ENCODE measurements around the gene CYTH1.
A peak's percentile ranks its signal among the peaks of the same experiment; 100 is the strongest.

The CYTH1 gene

DNA sequence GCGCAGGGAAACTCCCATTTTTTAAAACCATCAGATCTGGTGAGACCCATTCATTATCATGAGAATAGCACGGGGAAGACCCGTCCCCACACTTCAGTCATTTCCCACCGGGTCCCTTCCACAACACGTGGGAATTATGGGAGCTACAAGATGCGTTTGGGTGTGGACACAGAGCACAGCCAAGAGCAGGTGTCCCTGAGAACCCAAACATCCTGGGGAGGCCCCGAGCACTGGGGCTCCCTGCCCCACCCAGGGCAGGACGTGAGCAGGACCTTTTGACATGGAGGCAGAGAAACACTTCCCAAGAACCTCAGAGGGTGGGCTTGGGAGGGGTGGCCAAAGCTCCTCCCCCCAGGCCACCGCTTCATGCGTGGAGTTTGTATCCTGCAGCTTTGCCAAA lies 115.0 kb downstream of the CYTH1 start:
- no peak for DNase-seq

DNA sequence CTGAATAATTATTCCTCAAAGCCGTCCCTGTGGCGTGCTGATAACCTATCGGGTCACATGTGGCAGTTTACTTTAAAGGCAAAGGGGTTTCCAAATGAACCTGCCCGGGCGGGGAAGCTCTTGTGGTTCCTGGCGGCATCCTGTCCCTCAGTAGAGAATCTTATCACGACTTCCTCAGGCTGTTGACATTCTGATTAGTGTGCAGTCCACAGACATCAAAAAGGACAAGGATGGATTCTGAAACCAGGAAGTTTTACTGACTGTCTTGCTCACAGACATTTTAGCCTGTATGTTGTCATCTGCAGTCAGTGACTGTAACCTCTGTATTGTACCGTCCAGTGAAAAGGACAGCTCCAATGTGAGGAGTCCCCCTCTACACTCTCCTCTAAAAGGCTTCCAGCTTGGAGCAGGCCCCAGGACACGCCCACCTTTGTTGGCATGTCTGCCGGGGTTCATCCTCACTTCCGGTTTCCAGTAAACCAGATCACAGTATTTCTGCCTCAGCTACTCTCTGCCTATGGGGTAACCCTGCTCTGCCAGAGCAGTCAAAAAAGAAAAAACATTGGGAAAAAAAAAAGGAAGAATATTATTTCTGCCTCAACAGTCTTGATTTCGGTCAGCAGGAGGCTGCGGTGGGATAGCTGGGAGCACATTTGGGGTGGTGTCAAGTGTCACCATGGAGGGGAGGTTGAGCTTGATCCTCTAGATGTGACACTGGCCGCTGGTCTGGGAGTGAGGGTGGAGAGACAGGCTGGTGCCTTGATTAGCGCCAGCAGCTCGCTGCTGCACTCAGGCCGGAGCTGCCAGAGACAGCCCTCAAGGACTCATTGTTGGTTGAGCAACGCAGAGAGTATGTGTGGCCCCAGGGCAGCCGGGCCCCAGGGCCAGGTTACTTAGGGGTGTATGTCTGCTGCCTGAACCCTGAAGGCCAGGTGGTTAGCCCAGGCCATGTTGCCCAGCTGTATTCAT lies 115.8 kb downstream of the CYTH1 start:
- peak; percentile 37 for DNase-seq

- no peak for DNase-seq
Observed at GRCh38 chr17:78665387-78665951, 116.6 kb downstream of the CYTH1 start.

DNA sequence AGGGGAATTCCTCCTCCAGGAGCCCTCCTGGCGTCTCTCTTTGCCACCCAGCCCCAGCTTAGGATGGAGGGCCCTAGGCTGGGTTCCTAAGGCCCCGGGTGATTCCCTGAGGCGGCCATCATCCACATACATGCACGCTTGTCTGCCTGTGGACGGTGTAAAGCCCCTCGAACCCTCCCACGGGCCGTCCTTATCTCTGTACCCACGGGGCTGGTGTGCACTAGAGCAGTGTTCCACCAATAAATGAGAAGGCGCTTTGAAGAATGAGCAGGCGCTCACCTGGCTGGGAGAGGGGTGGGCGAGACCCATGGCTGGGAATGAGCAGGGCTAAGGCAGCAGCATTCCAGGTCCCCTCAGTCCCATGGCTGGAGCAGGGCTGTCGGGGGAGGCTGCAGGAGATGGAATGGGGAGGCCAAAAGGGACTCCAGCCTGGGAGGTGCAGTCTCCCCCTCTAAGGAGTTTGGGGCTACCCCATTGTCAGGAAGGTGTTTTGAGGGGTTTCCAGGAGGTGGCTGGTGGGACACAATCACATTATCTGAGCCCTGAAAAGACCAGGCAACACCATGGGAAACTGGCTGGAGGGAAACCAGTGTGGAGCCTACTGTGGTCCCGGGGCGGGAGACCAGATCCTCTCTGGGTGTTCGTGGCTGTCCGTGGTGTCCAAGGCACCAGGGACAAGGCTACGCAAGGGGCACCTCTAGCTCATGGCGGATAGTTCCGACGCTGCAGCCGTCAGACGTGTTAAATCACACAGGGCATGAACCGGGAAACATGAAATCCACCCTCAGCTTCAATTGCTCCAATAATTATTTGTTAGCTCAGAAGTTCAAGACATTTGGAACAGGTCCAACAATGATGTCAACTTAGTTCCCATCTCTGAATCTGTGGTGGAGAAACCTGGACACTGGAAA lies 117.3 kb downstream of the CYTH1 start:
- no peak for DNase-seq

- no peak for DNase-seq
Observed at GRCh38 chr17:78661093-78661770, 120.8 kb downstream of the CYTH1 start.

DNA sequence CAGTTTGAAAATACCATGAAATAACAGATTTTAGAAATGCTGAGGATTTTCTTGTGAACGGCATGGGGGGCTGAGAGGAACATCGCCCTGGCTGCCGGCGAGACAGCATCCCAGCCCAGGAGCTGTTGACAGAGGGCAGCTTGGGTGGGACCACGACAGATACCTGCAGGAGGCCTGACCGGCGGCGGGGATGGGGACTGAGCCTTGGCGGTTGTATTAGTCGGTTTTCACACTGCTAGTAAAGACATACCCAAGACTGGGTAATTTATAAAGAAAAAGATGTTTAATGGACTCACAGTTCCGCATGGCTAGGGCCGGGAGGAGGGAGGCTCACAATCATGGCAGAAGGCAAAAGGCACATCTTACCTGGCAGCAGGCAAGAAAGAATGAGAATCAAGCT lies 122.5 kb downstream of the CYTH1 start:
- DNase-seq = no peak

DNA sequence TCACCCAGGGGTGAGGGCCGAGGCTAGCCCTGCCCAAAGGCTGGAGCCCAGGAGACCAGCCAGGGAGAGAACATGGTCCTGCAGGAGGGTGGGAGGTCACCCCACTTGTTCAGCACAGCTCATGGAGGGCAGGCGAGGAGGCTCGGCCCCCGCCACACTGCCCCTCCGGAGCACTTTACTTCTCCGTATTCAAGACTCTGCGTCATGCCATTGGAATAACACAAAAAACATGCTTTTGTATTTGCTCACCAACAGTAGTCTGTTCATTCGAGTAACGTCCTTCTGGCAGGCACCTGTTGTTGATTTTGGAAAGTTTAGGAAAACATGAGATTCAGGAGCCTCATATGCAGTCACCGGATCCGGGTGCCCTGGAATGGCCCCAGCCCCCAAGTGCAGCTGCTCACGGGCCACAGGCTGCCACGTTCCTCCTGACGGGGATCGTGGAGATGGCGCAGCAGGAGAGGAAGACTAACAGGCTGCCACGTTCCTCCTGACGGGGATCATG lies 123.7 kb downstream of the CYTH1 start:
- no peak for DNase-seq

DNA sequence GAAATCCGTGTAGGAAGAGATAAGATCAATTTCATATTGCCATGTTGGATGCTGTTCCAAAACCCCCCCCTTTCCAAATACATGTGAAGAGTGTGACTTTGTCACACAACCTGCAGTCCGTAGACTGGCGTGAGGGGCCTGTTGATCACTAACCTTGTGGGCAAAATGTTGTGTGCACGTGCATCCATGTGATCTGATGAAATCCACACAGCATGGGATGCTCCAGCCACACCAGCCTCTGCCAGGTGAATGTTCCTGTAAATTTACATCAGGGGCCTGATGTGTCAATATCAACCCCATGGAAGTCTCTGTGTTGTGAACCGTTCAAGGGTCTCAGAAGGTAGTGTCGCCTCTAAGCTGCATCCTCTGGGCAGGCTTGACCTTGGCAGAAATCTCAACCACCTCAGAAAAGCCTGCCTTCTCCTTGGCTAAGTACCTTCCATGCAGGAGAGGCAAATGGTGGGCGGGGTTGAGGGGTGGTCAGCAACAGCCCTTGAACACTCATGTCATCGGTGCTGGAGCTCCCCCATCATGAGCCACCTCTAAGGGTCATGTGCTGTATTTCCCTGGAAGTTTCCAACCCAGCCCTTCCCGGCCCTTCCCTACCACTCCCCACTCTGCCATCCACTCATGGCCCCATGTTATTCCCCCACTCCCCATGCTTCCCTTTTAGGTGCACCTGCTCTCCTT lies 126.7 kb downstream of the CYTH1 start:
- DNase-seq = no peak

GRCh38 chr17:78654325-78654724 lies 127.7 kb downstream of the CYTH1 start:
- DNase-seq = no peak

DNA sequence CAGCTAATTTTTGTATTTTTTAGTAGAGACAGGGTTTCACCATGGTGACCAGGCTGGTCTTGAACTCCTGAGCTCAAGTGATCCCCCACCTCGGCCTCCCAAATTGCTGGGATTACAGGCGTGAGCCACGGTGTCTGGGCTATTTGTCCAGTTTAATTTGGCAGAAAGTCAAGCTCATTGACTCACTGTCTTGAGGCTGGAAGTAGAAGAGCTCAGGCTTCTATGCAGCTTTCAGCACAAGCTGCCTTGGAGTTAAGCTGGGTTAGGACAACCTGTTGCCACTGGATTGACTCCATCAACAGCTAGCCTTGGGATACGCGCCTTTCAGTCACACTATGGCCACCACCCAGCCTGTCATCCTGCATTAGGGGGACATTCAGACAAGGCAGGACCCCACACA lies 128.7 kb downstream of the CYTH1 start:
- no peak for DNase-seq

GRCh38 chr17:78652913-78653312 lies 129.2 kb downstream of the CYTH1 start:
- no peak for DNase-seq

GRCh38 chr17:78652024-78652423 lies 130.0 kb downstream of the CYTH1 start:
- no peak for DNase-seq

GRCh38 chr17:78651554-78651953 lies 130.5 kb downstream of the CYTH1 start:
- DNase-seq = no peak

DNA sequence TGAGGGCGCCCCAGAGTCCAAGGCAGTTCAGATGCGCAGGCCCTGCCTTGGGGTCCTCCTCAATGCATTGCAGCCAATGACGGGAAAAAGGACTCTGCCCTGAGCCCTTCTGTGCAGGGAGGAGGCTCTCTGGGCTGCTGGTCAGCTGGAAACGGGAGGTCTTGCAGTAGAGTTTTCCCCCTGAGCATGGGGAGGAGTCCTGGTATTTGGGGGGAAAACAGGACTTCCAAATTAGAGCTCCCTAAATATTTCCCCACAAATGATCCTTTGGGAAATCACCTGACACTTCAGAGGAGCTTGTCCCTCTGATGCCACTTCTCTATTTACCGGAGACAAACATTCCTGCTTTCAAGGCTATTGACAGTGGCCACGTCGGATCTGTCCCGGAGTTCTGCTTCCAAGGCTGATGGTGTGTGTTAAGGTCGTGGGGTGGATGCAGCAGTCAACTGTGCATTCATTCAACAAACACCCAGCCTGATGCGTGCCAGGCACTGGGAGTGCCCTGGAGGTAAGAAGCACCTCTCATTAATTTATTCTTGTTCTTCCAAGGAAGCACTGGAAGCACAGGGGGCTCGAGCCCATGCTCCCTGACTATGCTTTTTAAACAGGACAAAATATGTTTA lies 131.9 kb downstream of the CYTH1 start:
- no peak for DNase-seq

DNA sequence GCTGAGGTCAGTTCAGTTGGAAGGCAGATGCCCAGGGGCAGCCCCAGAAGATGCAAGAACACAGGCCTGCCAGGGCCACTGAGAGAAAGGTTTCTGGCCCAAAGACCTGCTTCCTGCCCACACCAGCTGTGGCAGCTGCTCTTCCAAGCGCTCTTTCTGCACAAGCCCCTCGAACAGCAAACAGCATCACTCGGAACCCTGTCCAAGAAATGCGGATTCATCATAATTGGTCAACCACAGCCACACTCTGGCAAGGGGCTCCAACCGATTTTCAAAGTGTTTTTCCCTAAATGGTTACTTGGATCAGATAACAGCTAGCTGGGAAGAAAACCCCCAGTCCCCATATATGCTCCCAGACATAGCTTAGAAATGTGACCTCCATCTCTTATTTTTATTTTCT lies 133.8 kb downstream of the CYTH1 start:
- DNase-seq = no peak

DNA sequence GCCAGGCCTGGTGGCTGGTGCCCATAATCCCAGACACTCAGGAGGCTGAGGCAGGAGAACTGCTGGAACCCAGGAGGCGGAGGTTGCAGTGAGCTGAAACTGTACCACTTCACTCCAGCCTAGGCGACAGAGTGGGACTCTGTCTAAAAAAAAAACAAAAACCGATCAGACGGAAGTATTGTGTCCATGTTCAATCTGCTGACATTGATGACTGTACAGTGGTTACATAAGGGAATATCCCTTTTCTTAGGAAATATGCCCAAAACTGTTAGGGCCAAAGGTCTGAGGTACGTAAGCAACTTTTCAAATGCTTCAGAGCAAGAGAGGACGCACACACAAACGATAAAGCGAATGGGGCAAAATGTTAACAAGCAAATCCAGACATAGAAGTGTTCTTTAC lies 135.0 kb downstream of the CYTH1 start:
- no peak for DNase-seq

GRCh38 chr17:78645421-78646295 lies 136.4 kb downstream of the CYTH1 start:
- peak; percentile 55 for DNase-seq

GRCh38 chr17:78644931-78645351 lies 137.1 kb downstream of the CYTH1 start:
- no peak for DNase-seq

DNA sequence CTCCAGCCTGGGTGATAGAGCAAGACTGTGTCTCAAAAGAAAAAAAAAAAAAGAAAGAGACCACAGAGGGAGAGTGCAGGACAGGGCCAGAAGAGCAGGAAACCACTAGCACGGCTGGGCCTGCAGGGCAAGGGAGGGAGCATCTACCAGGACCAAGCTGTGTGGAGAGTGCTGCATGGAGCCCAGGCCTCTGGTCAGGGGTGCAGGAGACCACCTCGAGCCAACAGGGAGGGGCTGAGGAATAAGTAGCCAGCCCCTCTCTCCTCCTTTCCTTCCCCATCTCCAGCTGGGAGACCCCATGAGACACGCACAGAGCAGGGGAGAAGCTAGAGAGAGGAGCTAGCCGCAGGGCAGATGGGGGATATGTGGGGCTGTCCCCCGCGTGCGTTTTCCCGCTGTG lies 137.8 kb downstream of the CYTH1 start:
- DNase-seq = no peak

DNA sequence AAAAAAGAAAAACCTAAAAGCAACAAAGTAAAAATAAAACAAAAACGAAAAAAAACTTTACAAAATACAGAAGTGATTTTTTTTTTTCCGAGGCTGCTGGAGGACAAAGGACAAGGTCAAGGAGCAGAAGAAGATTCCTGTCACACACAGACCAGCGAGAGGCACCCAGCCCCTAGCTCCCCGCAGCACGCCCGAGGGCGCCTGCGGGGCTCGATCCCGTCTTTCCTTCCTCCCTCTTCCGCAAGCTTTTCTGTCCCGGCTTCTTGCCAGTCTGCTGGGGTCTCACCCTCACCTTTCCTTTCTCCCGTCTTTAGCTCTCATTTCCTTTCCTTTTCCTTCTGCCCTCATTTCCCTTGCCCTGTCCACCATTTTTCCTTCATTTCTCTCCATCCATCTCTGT lies 138.7 kb downstream of the CYTH1 start:
- no peak for DNase-seq

Measured in activated CD4-positive, alpha-beta T cell treated with anti-CD3 and anti-CD28 coated beads, Interleukin-2, amount 50 U/mL, for 1 hour (primary cell).